ENCODE data around the gene PDGFA. TPM values are rescaled to one million over a fixed set of nuclear protein-coding genes. Genes with fewer than 3 reads are reported as not detected.

Gene PDGFA
- total RNA-seq, 1 donor from 2014 or later, result 26.0 TPM

- no peak overlapping the region for H3K4me3 ChIP-seq
- no peak for TF ChIP-seq CTCF (IDR thresholded peaks at IDR 0.05; ENCODE audit: borderline replicate concordance)
- no peak overlapping the region for H3K27ac ChIP-seq (replicated peaks)
- DNase-seq, result peak; percentile 7
- peaks cover 36% of the 10 kb centered on the region for H3K4me1 ChIP-seq
- no peaks in the 10 kb centered on the region for H3K27me3 ChIP-seq (ENCODE audit: low read depth)
- peaks cover 55% of the 10 kb centered on the region for H3K36me3 ChIP-seq
- no peaks in the 10 kb centered on the region for H3K9me3 ChIP-seq (replicated peaks)
- intact Hi-C loops (cut with micrococcal nuclease), result no loop called here
Measured at GRCh38 chr7:501526-501925, 18.1 kb downstream of the PDGFA start.

- intact Hi-C loops (cut with micrococcal nuclease), result no loop called here
- Histone ChIP-seq H3K4me3 (no peak overlapping the region), H3K36me3 (peaks cover 57% of the 10 kb centered on the region), H3K27me3 (ENCODE audit: low read depth) (no peaks in the 10 kb centered on the region), H3K9me3 (replicated peaks) (no peaks in the 10 kb centered on the region), H3K27ac (replicated peaks) (no peak overlapping the region), H3K4me1 (peaks cover 36% of the 10 kb centered on the region)
- peak; percentile 13 for DNase-seq
- TF ChIP-seq CTCF (IDR thresholded peaks at IDR 0.05; ENCODE audit: borderline replicate concordance), result no peak
Measured at GRCh38 chr7:500521-501420, 18.9 kb downstream of the PDGFA start.

- H3K36me3 ChIP-seq, result peaks cover 63% of the 10 kb centered on the region
- TF ChIP-seq CTCF (IDR thresholded peaks at IDR 0.05; ENCODE audit: borderline replicate concordance), result no peak
- H3K9me3 ChIP-seq (replicated peaks), result no peaks in the 10 kb centered on the region
- peak; percentile 11 for DNase-seq
- peaks cover 29% of the 10 kb centered on the region for H3K4me1 ChIP-seq
- H3K27me3 ChIP-seq (ENCODE audit: low read depth), result no peaks in the 10 kb centered on the region
- intact Hi-C loops (cut with micrococcal nuclease), result no loop called here
- H3K27ac ChIP-seq (replicated peaks), result no peak overlapping the region
- H3K4me3 ChIP-seq, result no peak overlapping the region
Measured at GRCh38 chr7:499853-500485, 19.7 kb downstream of the PDGFA start.

- intact Hi-C loops (cut with micrococcal nuclease), result no loop called here
- no peak overlapping the region for H3K27ac ChIP-seq (replicated peaks)
- peak; percentile 22 for DNase-seq
Measured at GRCh38 chr7:498678-499641, 20.7 kb downstream of the PDGFA start.

More at GRCh38 chr7:498678-499641, 20.7 kb downstream of the PDGFA start:
- H3K9me3 ChIP-seq (replicated peaks), result no peaks in the 10 kb centered on the region
- TF ChIP-seq CTCF (IDR thresholded peaks at IDR 0.05; ENCODE audit: borderline replicate concordance), result no peak
- no peak overlapping the region for H3K4me3 ChIP-seq
- peaks cover 63% of the 10 kb centered on the region for H3K36me3 ChIP-seq
- H3K4me1 ChIP-seq, result peaks cover 19% of the 10 kb centered on the region
- H3K27me3 ChIP-seq (ENCODE audit: low read depth), result no peaks in the 10 kb centered on the region
